SK-N-SH (cell line): ENCODE results near the gene SNX9. TPM values are rescaled to one million over a fixed set of nuclear protein-coding genes. Genes with fewer than 3 reads are reported as not detected.

Experiments
- CTCF ChIA-PET: fragments of 300-600, 350-600 bp; formaldehyde crosslinking; extraction: SDS; loops from one replicate; lab custom pipeline; 2021; lab: Yijun Ruan, JAX
- POLR2A ChIA-PET: fragments of 350-600 bp; sonication (Branson Sonifier 250); formaldehyde crosslinking; extraction: SDS; loops from one replicate; lab custom pipeline; 2020; ENCODE audit warnings: antibody characterized with exemption, inconsistent platforms; lab: Yijun Ruan, JAX
- DNase-seq: peaks from one replicate; pipeline ENCODE4 v3.0.0; 2012
- H2AFZ ChIP-seq: fragments of 200-600 bp; sonication (generic); 2 replicates; pipeline ENCODE4 v1.8.1; 2016; ENCODE audit warnings: antibody characterized with exemption, mild to moderate bottlenecking, low read depth
- H3F3A ChIP-seq: fragments of 200-600 bp; sonication (generic); replicated peaks from 2 replicates; pipeline ENCODE3; 2016; ENCODE audit warnings: antibody characterized with exemption, mild to moderate bottlenecking; ENCODE audit not compliant: insufficient read depth
- H3K27ac ChIP-seq, 2 experiments: fragments of 200-500 bp in 1 of 2; fragments of 200-600 bp in 1 of 2; sonication (Bioruptor generic) in 1 of 2; sonication (generic), shearing (Covaris generic) in 1 of 2; 2 replicates each; pipeline versions ENCODE4 v1.5.1 to v1.6.1; 2014 to 2016; ENCODE audit warnings: low read depth in 2 of 2, inconsistent platforms in 1 of 2, low read length in 1 of 2, mild to moderate bottlenecking in 1 of 2, mixed read lengths in 1 of 2
- H3K27me3 ChIP-seq: fragments of 200-600 bp; sonication (generic), shearing (Covaris generic); 2 replicates; pipeline ENCODE4 v1.6.1; 2016; ENCODE audit warnings: mixed run types; ENCODE audit not compliant: insufficient read depth
- H3K36me3 ChIP-seq, 2 experiments: fragments of 200-500 bp in 1 of 2; fragments of 200-600 bp in 1 of 2; sonication (Bioruptor generic) in 1 of 2; sonication (generic) in 1 of 2; replicated peaks in 1 of 2; 2 replicates each; pipeline versions ENCODE3 to v1.5.1; 2014 to 2016; ENCODE audit warnings: low read length in 1 of 2, mild to moderate bottlenecking in 1 of 2; ENCODE audit not compliant: insufficient read depth in 2 of 2, control insufficient read depth in 1 of 2
- H3K4me1 ChIP-seq, 2 experiments: fragments of 200-500 bp in 1 of 2; fragments of 200-600 bp in 1 of 2; sonication (Bioruptor generic) in 1 of 2; sonication (generic), shearing (Covaris generic) in 1 of 2; 2 replicates each; pipeline versions ENCODE4 v1.5.1 to v1.6.1; 2014 to 2016; ENCODE audit warnings: low read depth in 1 of 2, low read length in 1 of 2, mixed run types in 1 of 2; ENCODE audit not compliant: insufficient read depth in 2 of 2, control insufficient read depth in 1 of 2
- H3K4me2 ChIP-seq: fragments of 200-600 bp; sonication (generic), shearing (Covaris generic); 2 replicates; pipeline ENCODE4 v1.6.1; 2017; ENCODE audit warnings: mixed run types
- H3K4me3 ChIP-seq, 2 experiments: fragments of 200-500 bp in 1 of 2; fragments of 200-600 bp in 1 of 2; sonication (Bioruptor generic) in 1 of 2; sonication (generic), shearing (Covaris generic) in 1 of 2; 2 replicates each; pipeline versions ENCODE4 v1.5.1 to v1.8.1; 2014 to 2016; ENCODE audit warnings: low read depth in 2 of 2, inconsistent platforms in 1 of 2, low read length in 1 of 2, mild to moderate bottlenecking in 1 of 2, mixed read lengths in 1 of 2, moderate library complexity in 1 of 2
- H3K79me2 ChIP-seq: fragments of 200-600 bp; sonication (generic); 2 replicates; pipeline ENCODE4 v1.8.1; 2017; ENCODE audit warnings: mild to moderate bottlenecking; ENCODE audit not compliant: insufficient read depth
- H3K9ac ChIP-seq: fragments of 200-600 bp; sonication (generic); 2 replicates; pipeline ENCODE4 v1.6.1; 2017; ENCODE audit warnings: mixed run types
- H3K9me2 ChIP-seq: fragments of 200-600 bp; sonication (generic); 2 replicates; pipeline ENCODE4 v1.6.1; 2017; ENCODE audit warnings: mixed run types
- H3K9me3 ChIP-seq: fragments of 200-600 bp; sonication (generic); 2 replicates; pipeline ENCODE4 v1.6.1; 2017; ENCODE audit warnings: mixed run types, mild to moderate bottlenecking, moderate library complexity
- H4K20me1 ChIP-seq: fragments of 200-600 bp; sonication (generic); 2 replicates; pipeline ENCODE4 v1.6.1; 2017; ENCODE audit warnings: mild to moderate bottlenecking, mixed run types; ENCODE audit not compliant: insufficient read depth
- ELF1 ChIP-seq: IDR thresholded peaks from 2 replicates; pipeline ENCODE4 v1.4.0; 2012
- EP300 ChIP-seq, 2 experiments: IDR thresholded peaks; 2 replicates each; pipeline versions ENCODE4 v1.4.0 to v1.6.1; 2012; ENCODE audit warnings: borderline replicate concordance in 1 of 2, low read depth in 1 of 2, low read length in 1 of 2
- EZH2phosphoT487 ChIP-seq: fragments of 200-600 bp; sonication (generic); IDR thresholded peaks from 2 replicates; pipeline ENCODE4 v1.6.1; 2017; ENCODE audit warnings: low read depth, mixed run types, mild to moderate bottlenecking, antibody characterized with exemption, moderate library complexity, borderline replicate concordance
- GABPA ChIP-seq: IDR thresholded peaks from 2 replicates; pipeline ENCODE4 v1.4.0; 2012; ENCODE audit warnings: low read depth, mild to moderate bottlenecking
- JUND ChIP-seq: IDR thresholded peaks from 2 replicates; pipeline ENCODE4 v1.4.0; 2012
- NRF1 ChIP-seq: IDR thresholded peaks from 2 replicates; pipeline ENCODE4 v1.6.1; 2012; ENCODE audit warnings: low read depth, mild to moderate bottlenecking, low read length
- PBX3 ChIP-seq: IDR thresholded peaks from 2 replicates; pipeline ENCODE4; 2012
- RAD21 ChIP-seq: IDR thresholded peaks from 2 replicates; pipeline ENCODE4 v1.6.1; 2012; ENCODE audit warnings: mild to moderate bottlenecking, low read length
- REST ChIP-seq: IDR thresholded peaks from 2 replicates; pipeline ENCODE4 v1.6.1; 2012; ENCODE audit warnings: mild to moderate bottlenecking, low read depth, low read length, moderate library complexity
- RFX5 ChIP-seq: IDR thresholded peaks from 2 replicates; pipeline ENCODE4 v1.6.1; 2012; ENCODE audit warnings: mild to moderate bottlenecking, improper control_type of control experiment, low read length
- TAF1 ChIP-seq: IDR thresholded peaks from 2 replicates; pipeline ENCODE4 v1.6.1; 2012; ENCODE audit warnings: low read depth, mild to moderate bottlenecking, low read length, moderate library complexity, borderline replicate concordance
- TEAD4 ChIP-seq: IDR thresholded peaks from 2 replicates; pipeline ENCODE4 v1.4.0; 2012; ENCODE audit warnings: mild to moderate bottlenecking, borderline replicate concordance; ENCODE audit not compliant: insufficient read depth
- YY1 ChIP-seq: IDR thresholded peaks from 2 replicates; pipeline ENCODE4 v1.4.0; 2012; ENCODE audit warnings: low read depth, mild to moderate bottlenecking
- WGBS: methylation state at CpG from one replicate; pipeline ENCODE4 v1.1.6; 2017; ENCODE audit warnings: low lambda C conversion rate; 5-methylcytosine and 5-hydroxymethylcytosine counted together
- polyA plus RNA-seq, 3 experiments: library from polyadenylated mRNA; depleted of rRNA; stranded (reverse); fragments of >200 nt; gene quantifications; 2 replicates each; pipeline ENCODE4 v1.2.3, GENCODE V29; 2012
- TF ChIP-seq, protein P1 (sequence below): fragments of 150-350 bp; IDR thresholded peaks from 2 replicates; pipeline ENCODE4 v1.6.1; 2016; ENCODE audit warnings: mild to moderate bottlenecking, low read depth, low read length
- TF ChIP-seq, protein P2 (sequence below): IDR thresholded peaks from 2 replicates; pipeline ENCODE4 v1.4.0; 2012; ENCODE audit warnings: low read depth

SNX9 gene
- polyA plus RNA-seq, 1 of the 3 experiments (the other 2 are of a cell fraction): 31.6 TPM

GRCh38 chr6:157978021-157978783 is 155.2 kb downstream of the SNX9 start:
- Histone ChIP-seq H3K9me3 (no peaks in the 10 kb centered on the region), H3F3A (peaks cover 23% of the 10 kb centered on the region), H3K4me3 (no peak overlapping the region), H3K9ac (no peak overlapping the region), H4K20me1 (no peaks in the 10 kb centered on the region), H3K4me1 (peaks cover 0 to 2% of the 10 kb centered on the region in 2 experiments; a peak in 1 of 4 replicates), H3K27ac (no peak overlapping the region), H3K27me3 (no peaks in the 10 kb centered on the region)
- WGBS: 89% methylated on average over 15 of the region's 16 CpGs
- POLR2A ChIA-PET: no interaction called here
- TF ChIP-seq PBX3 (no peak), RAD21 (no peak), NRF1 (no peak), REST (no peak), EP300 (IDR thresholded peaks at IDR 0.05; ENCODE audit: borderline replicate concordance in 1 of 2, low read depth in 1 of 2, low read length in 1 of 2) (no peak), JUND (no peak), TAF1 (no peak), EZH2phosphoT487 (no peak), RFX5 (no peak), YY1 (no peak), TEAD4 (no peak), GABPA (no peak), ELF1 (no peak)
- TF ChIP-seq, protein P1, sequence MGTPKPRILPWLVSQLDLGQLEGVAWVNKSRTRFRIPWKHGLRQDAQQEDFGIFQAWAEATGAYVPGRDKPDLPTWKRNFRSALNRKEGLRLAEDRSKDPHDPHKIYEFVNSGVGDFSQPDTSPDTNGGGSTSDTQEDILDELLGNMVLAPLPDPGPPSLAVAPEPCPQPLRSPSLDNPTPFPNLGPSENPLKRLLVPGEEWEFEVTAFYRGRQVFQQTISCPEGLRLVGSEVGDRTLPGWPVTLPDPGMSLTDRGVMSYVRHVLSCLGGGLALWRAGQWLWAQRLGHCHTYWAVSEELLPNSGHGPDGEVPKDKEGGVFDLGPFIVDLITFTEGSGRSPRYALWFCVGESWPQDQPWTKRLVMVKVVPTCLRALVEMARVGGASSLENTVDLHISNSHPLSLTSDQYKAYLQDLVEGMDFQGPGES: no peak
- TF ChIP-seq, protein P2, sequence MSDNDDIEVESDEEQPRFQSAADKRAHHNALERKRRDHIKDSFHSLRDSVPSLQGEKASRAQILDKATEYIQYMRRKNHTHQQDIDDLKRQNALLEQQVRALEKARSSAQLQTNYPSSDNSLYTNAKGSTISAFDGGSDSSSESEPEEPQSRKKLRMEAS: no peak
- TF ChIP-seq, all 33 proteins: peak for 0
- CTCF ChIA-PET: interaction anchor here (1.1 kb wide), 2 partner anchors 11 to 94 kb away, joined by 4 read pairs; no protein-coding TSS in a partner anchor
- H3K36me3 ChIP-seq: no peaks in the 10 kb centered on the region
- H3K4me2 ChIP-seq: no peak overlapping the region
- DNase-seq: no peak
- no peak overlapping the region for H2AFZ ChIP-seq
- no peaks in the 10 kb centered on the region for H3K9me2 ChIP-seq
- peaks cover 14% of the 10 kb centered on the region for H3K79me2 ChIP-seq
